Mesenchymal stem cell (in vitro differentiated cells and primary cell): Measurements from ENCODE around the gene MBD3L3.
"Not testable (repeated sequence)": the region's sequence is repeated elsewhere in the genome, so short reads cannot be mapped to it uniquely, and the experiment has no call there.

Experiments used
- DNase-seq: peaks from one replicate; pipeline ENCODE4 v3.0.0-alpha.2; 2013
- H2AFZ ChIP-seq: one replicate; pipeline ENCODE4 v1.6.1; 2013; ENCODE audit warnings: low read depth, mild to moderate bottlenecking, control low read depth, inconsistent platforms, low read length, moderate library complexity
- H2AK5ac ChIP-seq: 2 replicates; pipeline ENCODE4 v1.6.1; 2013; ENCODE audit warnings: low read length, moderate library complexity, mild to moderate bottlenecking, inconsistent platforms; ENCODE audit not compliant: severe bottlenecking
- H2BK120ac ChIP-seq: one replicate; pipeline ENCODE4 v1.6.1; 2013; ENCODE audit warnings: low read depth, mild to moderate bottlenecking, inconsistent platforms, low read length, moderate library complexity
- H2BK12ac ChIP-seq, 2 experiments: one replicate each; pipeline ENCODE4 v1.6.1; 2013; ENCODE audit warnings: inconsistent platforms in 2 of 2, low read length in 2 of 2, mild to moderate bottlenecking in 2 of 2, moderate library complexity in 2 of 2, control low read depth in 1 of 2
- H2BK15ac ChIP-seq: one replicate; pipeline ENCODE4 v1.6.1; 2013; ENCODE audit warnings: mild to moderate bottlenecking, low read depth, inconsistent platforms; ENCODE audit not compliant: poor library complexity, severe bottlenecking
- H2BK5ac ChIP-seq: 2 replicates; pipeline ENCODE4 v1.6.1; 2013; ENCODE audit warnings: low read depth, mild to moderate bottlenecking, low read length, control low read depth, inconsistent platforms; ENCODE audit not compliant: poor library complexity, severe bottlenecking
- H3K14ac ChIP-seq, 2 experiments: one replicate each; pipeline ENCODE4 v1.6.1; 2013; ENCODE audit warnings: inconsistent platforms in 2 of 2, low read length in 2 of 2, control low read depth in 1 of 2, mild to moderate bottlenecking in 1 of 2, moderate library complexity in 1 of 2
- H3K18ac ChIP-seq, 2 experiments: one replicate each; pipeline ENCODE4 v1.6.1; 2013; ENCODE audit warnings: inconsistent platforms in 2 of 2, low read length in 2 of 2, control low read depth in 1 of 2, low read depth in 1 of 2, mild to moderate bottlenecking in 1 of 2
- H3K23ac ChIP-seq, 2 experiments: one replicate each; pipeline ENCODE4 v1.6.1; 2013; ENCODE audit warnings: inconsistent platforms in 2 of 2, low read length in 2 of 2, mild to moderate bottlenecking in 2 of 2, moderate library complexity in 2 of 2, control low read depth in 1 of 2
- H3K27ac ChIP-seq: 2 replicates; pipeline ENCODE4 v1.5.1; 2013; ENCODE audit warnings: mild to moderate bottlenecking, moderate library complexity, low read length, control low read depth, inconsistent platforms; ENCODE audit not compliant: poor library complexity, severe bottlenecking
- H3K27me3 ChIP-seq, 2 experiments: 2 replicates each; pipeline versions ENCODE4 v1.6.1 to v1.7.0; 2013; ENCODE audit warnings: low read length in 2 of 2, mild to moderate bottlenecking in 2 of 2, moderate library complexity in 2 of 2, control low read depth in 1 of 2, inconsistent platforms in 1 of 2; ENCODE audit not compliant: control insufficient read depth in 1 of 2, insufficient read depth in 1 of 2
- H3K36me3 ChIP-seq, 2 experiments: 2 replicates each; pipeline versions ENCODE4 v1.6.1 to v1.7.0; 2013; ENCODE audit warnings: low read length in 2 of 2, control low read depth in 1 of 2, inconsistent platforms in 1 of 2, low read depth in 1 of 2, mild to moderate bottlenecking in 1 of 2; ENCODE audit not compliant: insufficient read depth in 2 of 2, control insufficient read depth in 1 of 2
- H3K4ac ChIP-seq, 2 experiments: one replicate each; pipeline ENCODE4 v1.6.1; 2013; ENCODE audit warnings: inconsistent platforms in 2 of 2, low read length in 2 of 2, mild to moderate bottlenecking in 2 of 2, moderate library complexity in 2 of 2, control low read depth in 1 of 2, low read depth in 1 of 2
- H3K4me1 ChIP-seq: 2 replicates; pipeline ENCODE4 v1.6.1; 2013; ENCODE audit warnings: low read depth, low read length, control low read depth; ENCODE audit not compliant: control insufficient read depth, insufficient read depth
- H3K4me2 ChIP-seq: 2 replicates; pipeline ENCODE4 v1.6.1; 2013; ENCODE audit warnings: low read length, mild to moderate bottlenecking, inconsistent platforms; ENCODE audit not compliant: poor library complexity, severe bottlenecking
- H3K4me3 ChIP-seq, 2 experiments: 2 replicates each; pipeline versions ENCODE4 v1.5.1 to v1.7.0; 2013; ENCODE audit warnings: low read length in 2 of 2, mild to moderate bottlenecking in 2 of 2, control low read depth in 1 of 2, low read depth in 1 of 2; ENCODE audit not compliant: insufficient read depth in 1 of 2
- H3K79me1 ChIP-seq: replicated peaks from 2 replicates; pipeline ENCODE4 v1.6.1; 2013; ENCODE audit warnings: mild to moderate bottlenecking, control low read depth, low read length, inconsistent platforms; ENCODE audit not compliant: poor library complexity, severe bottlenecking
- H3K9ac ChIP-seq: 2 replicates; pipeline ENCODE4 v1.7.0; 2013; ENCODE audit warnings: mild to moderate bottlenecking, low read length, moderate library complexity
- H3K9me3 ChIP-seq: 2 replicates; pipeline ENCODE4 v1.7.0; 2013; ENCODE audit warnings: mild to moderate bottlenecking, low read length; ENCODE audit not compliant: control insufficient read depth
- H4K8ac ChIP-seq: one replicate; pipeline ENCODE4 v1.6.1; 2013; ENCODE audit warnings: inconsistent platforms, mild to moderate bottlenecking, low read length, moderate library complexity
- H4K91ac ChIP-seq: one replicate; pipeline ENCODE4 v1.6.1; 2013; ENCODE audit warnings: mild to moderate bottlenecking, low read length, inconsistent platforms
- WGBS: methylation state at CpG from one replicate; pipeline ENCODE4 v1.1.7; 2013; ENCODE audit warnings: mixed read lengths; 5-methylcytosine and 5-hydroxymethylcytosine counted together

The MBD3L3 gene

GRCh38 chr19:7054635-7055368, 3.7 kb downstream of the MBD3L3 start:
- not testable (repeated sequence) for H3K36me3 ChIP-seq, H3K9ac ChIP-seq, H4K8ac ChIP-seq

GRCh38 chr19:7052896-7053295, 5.6 kb downstream of the MBD3L3 start:
- H3K27me3 ChIP-seq, H3K27ac ChIP-seq, H3K4me3 ChIP-seq, H3K79me1 ChIP-seq, H4K91ac ChIP-seq, H2AFZ ChIP-seq, H3K9ac ChIP-seq, H2BK12ac ChIP-seq, H3K4me1 ChIP-seq, H2BK15ac ChIP-seq, H2AK5ac ChIP-seq, H3K9me3 ChIP-seq, H3K18ac ChIP-seq, H3K14ac ChIP-seq, DNase-seq, H2BK120ac ChIP-seq, H3K23ac ChIP-seq, H4K8ac ChIP-seq, H3K36me3 ChIP-seq, H2BK5ac ChIP-seq, H3K4ac ChIP-seq, H3K4me2 ChIP-seq: not testable (repeated sequence)
- WGBS = no CpG with 5 or more reads among the region's 7 CpGs

More at GRCh38 chr19:7054635-7055368, 3.7 kb downstream of the MBD3L3 start:
- not testable (repeated sequence) for H3K27me3 ChIP-seq, H2BK5ac ChIP-seq, H2AK5ac ChIP-seq, DNase-seq, H3K4ac ChIP-seq, H2BK15ac ChIP-seq, H2BK120ac ChIP-seq, H3K79me1 ChIP-seq, H3K23ac ChIP-seq, H3K14ac ChIP-seq, H3K4me2 ChIP-seq, H3K18ac ChIP-seq, H3K9me3 ChIP-seq, H4K91ac ChIP-seq, H3K27ac ChIP-seq, H3K4me1 ChIP-seq, H2AFZ ChIP-seq, H2BK12ac ChIP-seq, H3K4me3 ChIP-seq
- WGBS = 95% methylated on average over 5 of the region's 14 CpGs

GRCh38 chr19:7051421-7051820, 7.1 kb downstream of the MBD3L3 start:
- H3K9me3 ChIP-seq, H2BK120ac ChIP-seq, H3K27me3 ChIP-seq, H2AFZ ChIP-seq, H3K14ac ChIP-seq, H4K8ac ChIP-seq, H2AK5ac ChIP-seq, H2BK15ac ChIP-seq, H4K91ac ChIP-seq, H3K9ac ChIP-seq, H3K4me1 ChIP-seq, H2BK12ac ChIP-seq, H3K27ac ChIP-seq, H3K4me3 ChIP-seq, H3K36me3 ChIP-seq, H3K79me1 ChIP-seq, DNase-seq, H3K23ac ChIP-seq, H3K4me2 ChIP-seq, H3K4ac ChIP-seq, H3K18ac ChIP-seq, H2BK5ac ChIP-seq: not testable (repeated sequence)
- no CpG with 5 or more reads among the region's 5 CpGs for WGBS

GRCh38 chr19:7049021-7049420, 9.5 kb downstream of the MBD3L3 start, which contains the start of gene MBD3L2:
MBD3L2 (plus strand) TSS chr19:7049321; CDS start chr19:7049374, 53 bp downstream.
- H3K9me3 ChIP-seq, H3K4ac ChIP-seq, H3K4me2 ChIP-seq, H4K91ac ChIP-seq, H3K18ac ChIP-seq, H2AK5ac ChIP-seq, H2BK12ac ChIP-seq, H3K23ac ChIP-seq, H2BK5ac ChIP-seq, H3K36me3 ChIP-seq, H2AFZ ChIP-seq, H2BK15ac ChIP-seq, H3K14ac ChIP-seq, H3K4me1 ChIP-seq, H3K9ac ChIP-seq, H3K27me3 ChIP-seq, H3K4me3 ChIP-seq, H3K79me1 ChIP-seq, DNase-seq, H3K27ac ChIP-seq, H4K8ac ChIP-seq, H2BK120ac ChIP-seq: not testable (repeated sequence)
- no CpG with 5 or more reads among the region's 7 CpGs for WGBS
